ENCODE measurements around the gene CLASP1. TPM values are rescaled to one million over a fixed set of nuclear protein-coding genes. Genes with fewer than 3 reads are reported as not detected.

Gene CLASP1
- total RNA-seq, 1 donor from 2014 or later = 60.1 TPM

- peaks cover 66% of the 10 kb centered on the region for H3K36me3 ChIP-seq
- H3K27ac ChIP-seq (replicated peaks) = no peak overlapping the region
- DNase-seq = no peak
- intact Hi-C loops (cut with micrococcal nuclease) = no loop called here
- H3K4me1 ChIP-seq = peaks cover 48% of the 10 kb centered on the region
- TF ChIP-seq CTCF (IDR thresholded peaks at IDR 0.05; ENCODE audit: borderline replicate concordance) = no peak
- no peak overlapping the region for H3K4me3 ChIP-seq
- no peaks in the 10 kb centered on the region for H3K27me3 ChIP-seq (ENCODE audit: low read depth)
- H3K9me3 ChIP-seq (replicated peaks) = no peaks in the 10 kb centered on the region
Observed at GRCh38 chr2:121367246-121367900, 281.9 kb downstream of the CLASP1 start.

- H3K27me3 ChIP-seq (ENCODE audit: low read depth) = no peaks in the 10 kb centered on the region
- intact Hi-C loops (cut with micrococcal nuclease) = no loop called here
- H3K4me1 ChIP-seq = peaks cover 46% of the 10 kb centered on the region
- no peaks in the 10 kb centered on the region for H3K9me3 ChIP-seq (replicated peaks)
- peaks cover 79% of the 10 kb centered on the region for H3K36me3 ChIP-seq
- H3K4me3 ChIP-seq = no peak overlapping the region
- no peak for DNase-seq
- no peak overlapping the region for H3K27ac ChIP-seq (replicated peaks)
- no peak for TF ChIP-seq CTCF (IDR thresholded peaks at IDR 0.05; ENCODE audit: borderline replicate concordance)
Observed at GRCh38 chr2:121366040-121366439, 283.2 kb downstream of the CLASP1 start.

- H3K36me3 ChIP-seq = peaks cover 76% of the 10 kb centered on the region
- H3K4me3 ChIP-seq = no peak overlapping the region
- no peaks in the 10 kb centered on the region for H3K27me3 ChIP-seq (ENCODE audit: low read depth)
- no peak overlapping the region for H3K27ac ChIP-seq (replicated peaks)
- intact Hi-C loops (cut with micrococcal nuclease) = no loop called here
- H3K4me1 ChIP-seq = peaks cover 55% of the 10 kb centered on the region
- H3K9me3 ChIP-seq (replicated peaks) = no peaks in the 10 kb centered on the region
- no peak for DNase-seq
- TF ChIP-seq CTCF (IDR thresholded peaks at IDR 0.05; ENCODE audit: borderline replicate concordance) = no peak
Observed at GRCh38 chr2:121365061-121365460, 284.2 kb downstream of the CLASP1 start.

GRCh38 chr2:121363632-121364420 lies 285.4 kb downstream of the CLASP1 start:
- H3K4me3 ChIP-seq = no peak overlapping the region
- H3K27ac ChIP-seq (replicated peaks) = peak overlapping the region; percentile 64
- H3K36me3 ChIP-seq = peaks cover 70% of the 10 kb centered on the region
- H3K9me3 ChIP-seq (replicated peaks) = no peaks in the 10 kb centered on the region
- TF ChIP-seq CTCF (IDR thresholded peaks at IDR 0.05; ENCODE audit: borderline replicate concordance) = no peak
- DNase-seq = no peak
- peaks cover 64% of the 10 kb centered on the region for H3K4me1 ChIP-seq
- H3K27me3 ChIP-seq (ENCODE audit: low read depth) = no peaks in the 10 kb centered on the region
- intact Hi-C loops (cut with micrococcal nuclease) = no loop called here

GRCh38 chr2:121362774-121363173 lies 286.5 kb downstream of the CLASP1 start:
- peaks cover 64% of the 10 kb centered on the region for H3K36me3 ChIP-seq
- H3K9me3 ChIP-seq (replicated peaks) = no peaks in the 10 kb centered on the region
- H3K4me3 ChIP-seq = no peak overlapping the region
- intact Hi-C loops (cut with micrococcal nuclease) = no loop called here
- no peak for TF ChIP-seq CTCF (IDR thresholded peaks at IDR 0.05; ENCODE audit: borderline replicate concordance)
- peaks cover 65% of the 10 kb centered on the region for H3K4me1 ChIP-seq
- peak overlapping the region; percentile 64 for H3K27ac ChIP-seq (replicated peaks)
- no peak for DNase-seq
- H3K27me3 ChIP-seq (ENCODE audit: low read depth) = no peaks in the 10 kb centered on the region

Data from left ventricle myocardium inferior (tissue), 1 donor.